ENCODE data around the gene ECHDC3.

- TF ChIP-seq POLR2AphosphoS5 (IDR thresholded peaks at IDR 0.05): no peak
- no peak for TF ChIP-seq CTCF (IDR thresholded peaks at IDR 0.05)
These were observed 43.3 kb upstream of the ECHDC3 start for GRCh38 chr10:11698691-11699549.

Data from prostate gland (tissue), 2 donors.